Ishikawa (cell line): ENCODE results near the gene HDLBP.

ENCODE experiments used
- EP300 ChIP-seq: IDR thresholded peaks from 2 replicates; pipeline ENCODE4 v1.6.1; 2012; ENCODE audit warnings: borderline replicate concordance
- REST ChIP-seq: IDR thresholded peaks from 2 replicates; pipeline ENCODE4 v1.6.1; 2012; ENCODE audit warnings: low read depth, mild to moderate bottlenecking
- TAF1 ChIP-seq: IDR thresholded peaks from 2 replicates; pipeline ENCODE4 v1.6.1; 2012; ENCODE audit warnings: low read depth, mild to moderate bottlenecking
- TCF12 ChIP-seq: IDR thresholded peaks from 2 replicates; pipeline ENCODE4 v1.6.1; 2012; ENCODE audit warnings: low read depth
- YY1 ChIP-seq: IDR thresholded peaks from 2 replicates; pipeline ENCODE4 v1.6.1; 2012; ENCODE audit warnings: low read depth
- TF ChIP-seq, protein P1 (sequence below): IDR thresholded peaks from 2 replicates; pipeline ENCODE4 v1.6.1; 2012

DNA sequence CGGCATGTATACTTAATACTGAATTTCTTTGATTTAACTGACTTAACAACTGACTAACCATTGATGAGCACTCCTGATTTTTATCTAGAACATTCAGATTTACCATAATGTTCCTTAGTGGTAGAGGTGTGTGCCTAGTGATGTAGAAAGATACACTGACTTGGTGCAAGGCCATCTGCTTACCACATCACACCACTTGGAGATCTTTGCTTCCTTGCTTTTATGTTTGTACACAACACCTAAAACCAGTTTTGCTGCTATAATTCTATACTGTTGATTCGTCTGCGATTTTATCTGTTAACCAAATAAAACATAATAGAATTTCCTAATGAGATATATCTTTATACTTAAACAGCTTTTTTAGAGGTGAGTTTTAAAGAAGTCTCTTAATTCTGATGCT lies 36.8 kb upstream of the HDLBP start:
- TF ChIP-seq EP300 (no peak), TCF12 (no peak), YY1 (no peak), REST (no peak), TAF1 (no peak)
- TF ChIP-seq, protein P1, sequence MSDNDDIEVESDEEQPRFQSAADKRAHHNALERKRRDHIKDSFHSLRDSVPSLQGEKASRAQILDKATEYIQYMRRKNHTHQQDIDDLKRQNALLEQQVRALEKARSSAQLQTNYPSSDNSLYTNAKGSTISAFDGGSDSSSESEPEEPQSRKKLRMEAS, result no peak
